Effector memory CD4-positive, alpha-beta T cell (primary cell): ENCODE results near the gene KIF18B.

ENCODE experiments used
- DNase-seq, 3 donors: peaks; one replicate each; pipeline ENCODE4 v3.0.0-alpha.2; 2020
- H3K27ac ChIP-seq: 2 replicates; pipeline ENCODE4 v1.7.0; 2013; ENCODE audit warnings: mild to moderate bottlenecking, low read length, moderate library complexity; ENCODE audit not compliant: insufficient read depth, poor library complexity, severe bottlenecking
- H3K27me3 ChIP-seq: replicated peaks from 2 replicates; pipeline ENCODE4 v1.7.0; 2013; ENCODE audit warnings: mild to moderate bottlenecking, low read length; ENCODE audit not compliant: insufficient read depth, control insufficient read depth, poor library complexity, severe bottlenecking
- H3K36me3 ChIP-seq: 2 replicates; pipeline ENCODE4 v1.7.0; 2013; ENCODE audit warnings: mild to moderate bottlenecking, low read length, moderate library complexity; ENCODE audit not compliant: control insufficient read depth, insufficient read depth
- H3K4me1 ChIP-seq: 2 replicates; pipeline ENCODE4 v1.7.0; 2013; ENCODE audit warnings: low read length, mild to moderate bottlenecking; ENCODE audit not compliant: control insufficient read depth, insufficient read depth, poor library complexity, severe bottlenecking
- H3K4me3 ChIP-seq: 2 replicates; pipeline ENCODE4 v1.7.0; 2013; ENCODE audit warnings: low read length, low read depth, mild to moderate bottlenecking; ENCODE audit not compliant: insufficient read depth, poor library complexity, severe bottlenecking
- H3K9me3 ChIP-seq: 2 replicates; pipeline ENCODE4 v1.7.0; 2013; ENCODE audit warnings: mild to moderate bottlenecking, low read length, moderate library complexity; ENCODE audit not compliant: control insufficient read depth
- total RNA-seq, 3 donors: gene quantifications; one replicate each; lab custom pipeline; 2026; lab: John Stamatoyannopoulos, UW

The KIF18B gene
- 0.17 to 0.77 (median 0.52) reads per million in 3 donors for total RNA-seq

- Histone ChIP-seq H3K36me3 (no peaks in the 10 kb centered on the region), H3K27ac (peak within 1 kb of the TSS; percentile 54), H3K9me3 (no peaks in the 10 kb centered on the region), H3K4me1 (peaks cover 8% of the 10 kb centered on the region), H3K4me3 (peak within 1 kb of the TSS; percentile 78), H3K27me3 (no peaks in the 10 kb centered on the region)
- peak; percentile 75 to 82 (median 79) for DNase-seq
Measured at GRCh38 chr17:44947461-44948314, at the start of gene KIF18B. TSS of gene KIF18B (minus strand) at chr17:44947773. CDS start at chr17:44936344, 11,429 bp downstream.

GRCh38 chr17:44996304-44996703 is 48.7 kb upstream of the KIF18B start:
- Histone ChIP-seq H3K4me1 (no peaks in the 10 kb centered on the region), H3K27me3 (no peaks in the 10 kb centered on the region)

GRCh38 chr17:44995436-44996001 is 47.9 kb upstream of the KIF18B start:
- Histone ChIP-seq H3K4me1 (no peaks in the 10 kb centered on the region), H3K36me3 (no peaks in the 10 kb centered on the region), H3K27ac (no peak overlapping the region), H3K27me3 (no peaks in the 10 kb centered on the region), H3K9me3 (no peaks in the 10 kb centered on the region), H3K4me3 (no peak overlapping the region)
- no peak for DNase-seq

More at GRCh38 chr17:44996304-44996703, 48.7 kb upstream of the KIF18B start:
- no peak for DNase-seq
- H3K36me3 ChIP-seq = no peaks in the 10 kb centered on the region
- H3K4me3 ChIP-seq = no peak overlapping the region
- no peaks in the 10 kb centered on the region for H3K9me3 ChIP-seq
- no peak overlapping the region for H3K27ac ChIP-seq

GRCh38 chr17:44992242-44992939 is 44.8 kb upstream of the KIF18B start:
- Histone ChIP-seq H3K4me1 (no peaks in the 10 kb centered on the region), H3K27ac (no peak overlapping the region), H3K36me3 (no peaks in the 10 kb centered on the region), H3K4me3 (no peak overlapping the region), H3K27me3 (peaks cover 3% of the 10 kb centered on the region), H3K9me3 (no peaks in the 10 kb centered on the region)
- no peak for DNase-seq

- H3K4me3 ChIP-seq = no peak overlapping the region
- no peak for DNase-seq
- H3K27me3 ChIP-seq = peaks cover 5% of the 10 kb centered on the region
- H3K4me1 ChIP-seq = no peaks in the 10 kb centered on the region
- no peaks in the 10 kb centered on the region for H3K9me3 ChIP-seq
- H3K36me3 ChIP-seq = no peaks in the 10 kb centered on the region
- H3K27ac ChIP-seq = no peak overlapping the region
Measured at GRCh38 chr17:44990994-44991393, 43.4 kb upstream of the KIF18B start.

GRCh38 chr17:44989552-44990138 is 42.1 kb upstream of the KIF18B start:
- Histone ChIP-seq H3K4me3 (no peak overlapping the region), H3K4me1 (no peaks in the 10 kb centered on the region), H3K27ac (no peak overlapping the region), H3K9me3 (no peaks in the 10 kb centered on the region), H3K27me3 (peaks cover 10% of the 10 kb centered on the region), H3K36me3 (no peaks in the 10 kb centered on the region)
- no peak for DNase-seq

GRCh38 chr17:44988044-44988942 is 40.7 kb upstream of the KIF18B start:
- DNase-seq = no peak
- peaks cover 10% of the 10 kb centered on the region for H3K27me3 ChIP-seq
- no peak overlapping the region for H3K27ac ChIP-seq
- no peaks in the 10 kb centered on the region for H3K9me3 ChIP-seq
- no peaks in the 10 kb centered on the region for H3K4me1 ChIP-seq
- H3K4me3 ChIP-seq = no peak overlapping the region
- no peaks in the 10 kb centered on the region for H3K36me3 ChIP-seq

- Histone ChIP-seq H3K4me1 (no peaks in the 10 kb centered on the region), H3K9me3 (no peaks in the 10 kb centered on the region), H3K27ac (no peak overlapping the region), H3K4me3 (no peak overlapping the region), H3K36me3 (no peaks in the 10 kb centered on the region), H3K27me3 (peaks cover 15% of the 10 kb centered on the region)
- no peak for DNase-seq
Measured at GRCh38 chr17:44983563-44983962, 36.0 kb upstream of the KIF18B start.

GRCh38 chr17:44982113-44982702 is 34.6 kb upstream of the KIF18B start:
- H3K36me3 ChIP-seq = no peaks in the 10 kb centered on the region
- H3K9me3 ChIP-seq = no peaks in the 10 kb centered on the region
- H3K4me3 ChIP-seq = no peak overlapping the region
- H3K27me3 ChIP-seq = peaks cover 13% of the 10 kb centered on the region
- no peaks in the 10 kb centered on the region for H3K4me1 ChIP-seq
- no peak for DNase-seq
- no peak overlapping the region for H3K27ac ChIP-seq
